Fibroblast of upper back skin (primary cell): ENCODE measurements around the gene COL17A1.

Experiments
- DNase-seq: peaks from one replicate; pipeline ENCODE4 v3.0.0-alpha.2; 2013

The COL17A1 gene

DNA sequence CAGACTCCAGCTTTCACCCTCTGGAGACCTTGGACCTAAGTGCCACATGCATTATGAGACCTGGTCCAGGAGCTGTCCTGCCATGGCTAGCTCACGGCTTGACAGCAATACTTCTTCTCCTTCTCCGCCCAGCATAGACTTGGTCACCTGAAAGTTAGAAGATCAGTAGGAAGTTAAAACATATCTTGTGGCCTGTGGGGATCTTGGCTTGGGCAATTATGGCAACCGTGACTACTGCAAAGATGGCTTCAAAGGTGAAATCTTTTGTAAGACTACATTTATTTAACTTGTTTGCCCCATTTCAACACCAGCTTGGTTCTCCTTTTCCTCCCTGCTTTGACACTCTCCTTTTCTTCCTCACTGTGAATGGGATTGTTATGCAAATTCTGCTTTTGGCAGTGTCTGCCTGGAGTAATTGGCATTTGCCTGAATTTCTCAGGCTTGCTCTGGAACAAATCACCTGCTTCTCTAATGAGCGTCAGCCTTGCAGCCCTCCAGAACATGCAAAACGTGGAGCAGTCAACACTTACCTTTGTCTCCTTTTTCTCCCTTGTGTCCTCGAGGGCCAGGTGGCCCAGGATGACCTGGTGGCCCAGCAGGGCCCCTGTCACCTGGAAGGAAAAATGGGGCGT is 53.4 kb downstream of the COL17A1 start:
- DNase-seq: no peak

DNA sequence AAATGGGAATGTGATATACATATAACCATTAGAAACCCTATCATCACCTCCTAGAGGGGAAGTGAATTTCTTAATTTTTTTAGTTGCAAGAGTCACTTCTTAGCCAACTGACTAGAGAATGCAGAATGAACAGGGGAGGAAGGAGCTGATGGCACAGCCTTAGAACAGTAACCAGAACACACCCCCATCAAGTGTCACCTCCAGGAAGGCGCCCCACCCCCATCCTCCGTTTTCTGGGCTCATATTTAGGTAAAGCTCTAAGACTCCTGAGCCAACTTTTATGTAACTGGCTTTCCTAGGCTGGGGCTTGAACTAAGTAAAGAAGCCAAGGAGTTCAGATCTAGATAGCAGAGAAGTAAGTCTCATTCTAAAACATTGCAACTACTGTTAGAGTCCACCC is 54.0 kb downstream of the COL17A1 start:
- no peak for DNase-seq

DNA sequence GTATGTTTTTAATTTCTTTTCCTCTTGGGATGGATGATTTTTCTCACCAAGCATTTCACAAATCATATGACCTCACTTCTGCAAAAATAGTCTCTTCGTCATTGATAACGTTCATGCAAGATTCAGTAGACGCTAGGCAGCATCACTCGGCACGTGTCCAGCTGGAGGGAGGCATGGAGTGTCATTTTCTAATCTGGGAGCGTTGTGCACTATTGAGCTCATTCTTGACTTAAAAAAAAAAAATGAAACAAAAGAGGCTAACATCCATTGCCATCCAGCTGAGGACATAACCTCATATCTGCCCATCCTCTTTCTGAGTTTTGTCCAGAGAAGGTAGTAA is 56.2 kb downstream of the COL17A1 start:
- peak; percentile 46 for DNase-seq

DNA sequence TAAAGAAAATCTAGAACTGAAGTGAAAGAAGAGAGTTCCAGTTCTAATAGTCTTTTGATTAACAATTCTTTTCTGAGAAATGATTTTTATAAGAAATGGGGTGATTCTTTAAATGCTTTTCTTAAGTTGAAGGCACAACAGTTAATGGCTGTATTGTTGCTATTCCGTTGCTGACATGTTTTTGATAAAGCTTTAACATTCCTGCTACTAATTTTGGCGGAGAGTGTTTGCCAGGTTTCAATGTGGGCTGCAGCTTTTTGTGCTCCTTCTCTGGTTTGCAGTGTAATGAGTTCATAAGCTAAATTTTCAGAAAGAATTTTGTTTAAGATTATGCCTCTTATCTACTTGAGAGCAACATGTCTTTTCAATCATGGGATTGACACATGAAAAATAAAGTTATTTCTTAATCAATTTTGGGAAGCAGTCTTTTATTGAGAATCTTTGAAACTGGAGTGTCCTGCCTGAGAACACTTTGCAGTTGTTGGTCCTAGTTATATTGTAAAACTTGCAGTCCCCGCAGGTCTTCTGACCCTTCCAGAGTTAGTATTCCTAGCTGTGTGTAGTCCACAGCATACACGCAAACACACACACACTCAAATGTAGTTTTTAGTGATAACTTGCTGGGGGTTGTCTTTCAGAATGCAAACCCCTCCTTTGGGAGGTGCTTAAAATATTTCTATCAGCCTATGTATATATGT is 56.7 kb downstream of the COL17A1 start:
- no peak for DNase-seq

DNA sequence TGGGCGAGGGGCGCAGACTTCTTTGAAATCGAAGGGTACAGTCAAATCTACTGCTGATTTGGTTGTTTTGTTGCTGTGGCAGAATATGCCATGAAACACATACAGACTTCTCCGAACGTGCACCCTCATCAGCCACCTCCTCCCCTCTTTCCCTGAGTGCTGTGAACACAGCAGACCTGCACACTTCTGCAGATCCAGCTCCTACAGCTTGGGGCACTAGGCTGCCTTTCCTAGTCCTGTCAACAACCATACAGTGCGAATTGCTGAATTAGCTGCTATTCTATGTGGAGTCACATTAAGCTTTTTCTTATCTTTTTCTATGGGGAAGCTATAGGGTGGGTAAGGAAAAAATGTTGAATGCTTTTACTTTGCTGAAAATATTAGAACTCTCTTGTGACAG is 57.5 kb downstream of the COL17A1 start:
- DNase-seq: peak; percentile 12

DNA sequence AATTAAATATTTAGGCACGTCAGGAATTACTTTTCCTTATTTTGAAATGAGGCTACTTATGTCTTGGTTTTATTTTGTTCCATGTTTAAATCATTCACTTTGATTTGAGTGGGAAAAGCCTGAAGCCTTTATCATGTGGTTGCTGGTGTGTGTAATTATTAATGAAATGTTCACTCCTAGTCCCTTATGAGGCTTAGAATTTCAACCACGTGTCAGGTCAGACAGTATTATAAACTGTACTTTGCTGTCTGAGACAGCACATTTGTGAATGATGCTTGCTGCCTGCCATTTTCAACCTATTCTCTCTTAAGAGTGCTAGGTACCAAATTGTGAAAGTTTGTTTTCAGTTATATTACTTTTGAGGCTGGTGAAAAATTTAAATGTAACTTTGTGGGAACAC is 58.9 kb downstream of the COL17A1 start:
- no peak for DNase-seq

DNA sequence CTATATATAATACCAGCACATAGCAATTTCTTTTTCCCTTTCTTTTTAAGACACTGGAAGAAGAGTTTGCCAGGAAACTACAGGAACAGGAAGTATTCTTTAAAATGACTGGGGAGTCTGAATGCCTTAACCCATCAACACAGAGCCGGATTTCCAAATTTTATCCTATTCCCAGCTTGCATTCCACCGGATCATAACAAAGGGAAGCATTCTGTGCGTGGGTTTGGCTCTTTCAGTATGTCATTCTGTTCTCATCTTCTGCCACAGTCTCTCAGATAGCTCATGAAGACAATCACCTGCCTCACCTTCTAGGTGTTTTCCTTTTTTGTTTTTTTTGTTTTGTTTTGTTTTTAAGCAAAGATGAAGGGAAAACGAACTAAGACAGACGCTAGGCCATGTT is 60.2 kb downstream of the COL17A1 start:
- no peak for DNase-seq

DNA sequence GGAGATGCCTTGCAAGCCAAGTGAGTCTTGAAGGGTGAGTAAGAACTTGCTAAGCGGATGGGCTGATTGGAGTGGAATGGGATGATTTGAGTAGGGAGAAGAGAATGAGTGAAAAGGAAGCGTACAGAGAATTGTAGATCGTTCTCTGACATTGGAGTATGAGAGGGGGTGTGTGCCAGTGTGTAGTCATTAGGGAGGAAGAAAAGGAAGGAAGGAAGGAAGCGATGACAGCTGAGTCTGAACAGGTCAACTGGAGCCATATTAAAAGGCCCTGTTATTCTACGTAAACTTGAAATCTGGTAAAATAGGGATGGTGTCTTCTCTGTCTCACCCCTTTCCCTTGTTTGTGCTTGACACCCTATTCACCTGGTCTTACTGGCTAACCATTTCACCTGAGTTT is 63.7 kb downstream of the COL17A1 start:
- no peak for DNase-seq

DNA sequence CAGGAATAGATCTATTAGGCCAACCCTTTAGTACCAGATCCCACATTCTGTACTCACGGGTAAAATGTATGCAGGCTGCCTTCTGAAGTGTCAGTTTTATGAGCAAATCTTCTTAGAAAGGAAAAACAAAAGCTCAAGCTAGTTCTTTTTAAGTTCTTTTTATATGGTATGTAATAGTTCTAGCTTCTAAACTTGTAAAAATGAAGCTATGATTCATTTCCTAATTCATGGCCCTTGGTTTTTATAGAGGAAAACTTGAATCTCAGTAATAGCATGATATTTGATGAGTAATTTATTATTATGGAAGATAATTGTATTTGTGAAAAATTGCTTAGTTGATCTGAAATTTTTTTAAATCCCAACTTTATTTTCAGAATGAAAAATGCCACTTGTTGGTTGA is 64.4 kb downstream of the COL17A1 start:
- no peak for DNase-seq

DNA sequence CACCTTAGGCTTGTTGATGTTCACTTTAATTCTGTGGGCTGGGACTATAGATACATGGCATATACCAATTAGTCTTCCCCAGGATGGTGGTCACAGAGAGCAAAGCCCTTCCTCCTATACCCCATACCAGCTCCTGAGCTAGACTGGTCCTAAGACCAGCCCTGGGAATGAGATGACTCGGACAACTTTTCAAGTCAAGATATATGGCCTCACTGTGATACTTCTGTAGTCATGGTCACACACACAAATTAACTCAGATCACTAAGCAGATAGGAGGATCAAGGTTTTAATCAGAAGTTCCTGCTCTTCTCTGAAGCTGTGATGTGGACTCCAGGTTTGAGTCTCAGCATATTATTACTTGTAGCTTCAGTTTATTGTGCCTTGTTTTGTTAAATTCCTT is 65.7 kb downstream of the COL17A1 start:
- no peak for DNase-seq

DNA sequence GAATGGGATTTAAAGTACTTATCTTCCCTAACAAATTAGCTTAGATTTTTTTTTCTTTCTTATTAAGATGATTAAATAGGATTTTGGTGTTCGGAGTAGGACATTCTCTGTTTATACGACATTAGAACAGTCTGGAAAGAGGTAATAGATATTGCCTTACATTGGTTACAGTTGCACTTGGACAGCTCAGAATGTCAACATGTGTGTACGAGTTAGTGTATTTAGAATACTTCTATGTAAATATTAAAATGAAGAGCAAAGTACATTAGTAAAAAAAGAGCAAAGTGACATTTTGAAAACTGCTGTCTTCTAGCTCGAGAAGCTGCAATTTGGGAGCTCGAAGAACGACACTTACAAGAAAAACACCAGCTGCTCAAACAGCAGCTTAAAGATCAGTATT is 67.2 kb downstream of the COL17A1 start:
- DNase-seq: no peak

DNA sequence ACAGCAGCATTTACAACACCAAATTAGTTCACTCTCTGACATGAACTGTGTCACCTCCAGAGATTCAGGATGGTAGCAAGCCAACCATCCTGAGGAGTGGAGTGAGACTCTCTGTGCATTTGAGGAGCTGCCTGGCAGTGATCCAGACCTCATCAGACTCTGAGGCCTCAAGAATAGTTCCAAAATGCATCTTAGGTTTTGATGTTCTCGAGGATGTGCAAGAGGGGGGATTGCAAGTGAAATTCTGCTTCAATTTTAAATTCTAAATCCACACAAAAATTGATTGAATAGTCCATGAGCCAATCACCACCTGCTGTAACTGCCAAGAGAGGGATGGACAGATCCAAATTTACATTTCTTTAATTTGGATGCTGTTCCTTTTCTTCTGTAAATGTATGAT is 69.0 kb downstream of the COL17A1 start:
- DNase-seq: peak; percentile 1

DNA sequence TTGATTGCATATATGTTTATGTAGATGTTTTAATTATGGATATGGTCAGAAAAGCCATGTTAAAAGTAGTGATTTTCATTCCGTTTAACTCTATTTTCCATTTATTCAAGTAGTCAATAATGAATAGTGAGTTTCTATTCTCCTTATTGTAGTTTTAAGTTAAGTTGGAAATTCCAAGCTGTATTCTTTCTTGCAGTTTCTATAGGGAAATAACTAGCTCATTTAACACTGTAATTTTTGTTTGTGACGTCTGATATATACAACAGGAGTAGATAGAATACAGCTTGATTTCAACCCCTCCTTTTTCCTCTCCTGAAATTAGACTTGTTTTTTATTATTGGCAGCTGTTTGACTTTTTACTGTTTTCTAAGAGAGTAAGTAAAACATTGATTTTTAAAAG is 71.5 kb downstream of the COL17A1 start:
- no peak for DNase-seq

DNA sequence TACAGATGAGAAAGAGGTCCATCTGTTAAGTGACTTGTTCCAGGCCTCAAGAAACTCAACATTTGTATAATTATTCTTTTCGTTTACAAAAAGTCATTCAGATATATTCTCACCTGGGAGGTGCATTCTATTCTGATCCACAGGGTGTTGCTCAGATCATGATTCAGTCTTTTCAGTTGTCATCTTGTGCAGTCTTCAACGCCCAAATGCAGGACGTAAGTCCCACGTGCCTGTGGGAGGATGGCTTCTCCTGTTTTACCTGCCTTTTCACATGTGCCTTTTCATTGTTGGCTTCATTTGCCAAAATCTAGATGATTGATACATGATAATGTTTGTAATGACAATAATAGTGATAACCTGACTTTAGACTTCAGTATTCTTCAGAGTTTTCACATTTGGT is 72.2 kb downstream of the COL17A1 start:
- no peak for DNase-seq

DNA sequence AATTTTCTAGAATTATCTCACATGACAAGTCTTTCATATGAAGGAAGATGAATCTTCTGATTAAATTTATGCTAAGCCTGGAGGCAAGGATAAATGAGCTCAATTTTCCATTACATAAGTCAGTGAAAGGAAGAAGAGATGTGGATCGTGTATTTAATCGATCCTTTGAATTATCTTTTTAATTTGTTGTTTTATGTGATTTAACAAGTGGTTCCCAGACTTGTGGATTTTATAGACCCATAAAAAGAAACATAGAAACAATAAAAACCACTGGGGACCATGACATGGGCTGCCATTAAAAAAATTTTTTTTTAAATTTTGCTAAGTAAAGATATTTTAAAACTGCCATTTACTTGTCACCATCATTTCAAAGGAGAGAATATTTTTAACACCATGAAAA is 73.8 kb downstream of the COL17A1 start:
- no peak for DNase-seq

DNA sequence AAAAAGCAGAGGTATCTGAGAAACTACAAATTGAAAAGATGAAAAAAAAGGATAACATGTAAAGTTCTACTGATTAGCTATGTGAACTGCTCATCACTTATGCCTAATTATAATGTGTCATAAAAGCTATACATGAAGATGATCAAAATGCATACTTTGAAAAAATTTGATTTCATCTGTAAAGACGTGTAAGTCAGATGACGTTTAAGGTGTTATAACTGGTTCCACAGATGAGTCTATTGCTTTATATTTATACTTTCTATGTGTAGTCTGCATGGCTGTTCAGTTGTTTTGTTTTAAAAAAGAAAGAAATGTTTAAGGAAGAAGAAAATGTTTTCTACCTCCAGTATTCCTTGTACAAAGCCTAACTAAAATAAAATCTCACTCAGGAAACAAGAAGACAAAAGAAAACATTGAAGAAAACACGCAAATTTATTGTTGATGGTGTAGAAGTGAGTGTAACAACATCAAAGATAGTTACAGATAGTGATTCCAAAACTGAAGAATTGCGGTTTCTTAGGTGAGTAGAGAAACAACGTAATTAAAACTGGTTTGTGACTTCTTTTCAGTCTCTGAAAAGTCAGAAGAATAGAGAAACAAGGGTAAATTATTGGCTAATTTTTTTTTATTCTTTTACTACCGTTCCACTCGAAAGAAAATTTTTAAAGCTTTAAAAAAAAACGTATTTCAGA is 80.4 kb downstream of the COL17A1 start:
- DNase-seq: no peak

DNA sequence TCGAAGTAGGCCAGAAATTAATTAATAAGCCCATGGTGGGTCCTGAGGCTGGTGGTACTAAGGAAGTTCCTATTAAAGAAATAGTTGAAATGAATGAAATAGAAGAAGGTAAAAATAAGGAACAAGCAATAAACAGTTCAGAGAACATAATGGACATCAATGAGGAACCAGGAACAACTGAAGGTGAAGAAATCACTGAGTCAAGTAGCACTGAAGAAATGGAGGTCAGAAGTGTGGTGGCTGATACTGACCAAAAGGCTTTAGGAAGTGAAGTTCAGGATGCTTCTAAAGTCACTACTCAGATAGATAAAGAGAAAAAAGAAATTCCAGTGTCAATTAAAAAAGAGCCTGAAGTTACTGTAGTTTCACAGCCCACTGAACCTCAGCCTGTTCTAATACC is 82.8 kb downstream of the COL17A1 start:
- no peak for DNase-seq

DNA sequence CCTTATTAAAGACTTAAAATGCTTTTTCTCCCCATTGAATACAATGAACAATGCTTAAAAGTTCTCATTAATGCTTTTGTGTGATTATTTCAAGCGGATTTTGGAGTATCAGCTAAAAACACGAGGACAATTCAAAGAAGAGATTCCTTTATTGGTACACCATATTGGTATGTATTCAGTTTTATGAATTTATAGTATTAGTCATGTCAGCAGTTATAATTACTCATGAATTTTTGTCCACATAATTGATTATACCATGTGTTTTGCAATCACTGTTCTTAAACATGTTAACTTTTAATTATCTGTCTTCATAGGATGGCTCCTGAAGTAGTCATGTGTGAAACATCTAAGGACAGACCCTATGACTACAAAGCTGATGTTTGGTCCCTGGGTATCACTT is 86.9 kb downstream of the COL17A1 start:
- DNase-seq: no peak

DNA sequence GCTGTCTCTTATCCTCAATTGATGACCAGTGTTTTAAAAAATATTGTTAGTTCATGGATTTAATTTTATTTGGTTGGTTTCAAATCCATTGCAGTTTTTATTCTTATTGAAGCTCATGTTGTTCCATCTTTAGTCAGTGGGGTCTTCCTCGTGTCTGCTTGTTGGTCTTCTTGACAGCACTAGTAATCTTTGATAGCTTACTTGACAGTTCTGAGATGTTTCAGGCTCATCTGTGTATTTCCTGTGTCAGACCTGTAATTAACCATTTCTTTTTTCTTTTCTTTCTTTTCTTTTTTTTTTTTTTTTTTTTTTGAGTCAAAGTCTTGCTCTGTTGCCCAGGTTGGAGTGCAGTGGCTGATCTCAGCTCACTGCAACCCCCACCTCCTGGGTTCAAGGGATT is 90.5 kb downstream of the COL17A1 start:
- no peak for DNase-seq

DNA sequence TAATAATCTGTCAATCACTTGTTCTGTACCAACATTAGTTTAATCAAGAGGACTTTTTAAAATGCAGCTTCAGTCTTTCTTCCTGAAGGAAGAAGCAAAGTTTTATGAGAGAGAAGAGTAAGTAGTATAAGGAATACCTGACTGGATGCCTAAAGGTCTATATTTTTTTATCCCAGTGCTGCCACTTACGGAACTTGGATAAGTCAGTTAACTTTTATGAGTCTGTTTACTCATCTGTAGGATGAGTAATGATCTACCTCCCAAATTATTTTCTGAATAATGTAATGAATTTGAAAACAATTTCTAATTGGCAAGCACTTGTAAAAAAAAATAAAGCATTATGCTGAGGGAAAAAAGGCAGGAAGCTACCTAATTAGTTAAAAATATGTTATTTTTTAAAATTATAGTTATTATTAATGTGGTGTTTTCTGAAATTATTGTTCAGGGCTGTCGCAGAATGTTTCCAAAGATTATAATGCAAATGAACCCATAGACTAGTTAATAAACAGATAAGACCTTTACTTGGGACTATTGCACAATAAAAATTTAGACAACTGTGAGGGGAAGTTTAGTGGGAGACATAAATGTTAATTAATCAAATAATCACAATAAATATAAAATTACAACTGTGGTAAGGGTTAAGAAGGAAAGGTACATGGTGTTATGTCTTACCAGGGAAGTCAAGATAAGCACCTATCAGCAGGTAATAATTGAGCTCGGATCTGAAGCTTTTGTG is 94.1 kb downstream of the COL17A1 start:
- DNase-seq: no peak

DNA sequence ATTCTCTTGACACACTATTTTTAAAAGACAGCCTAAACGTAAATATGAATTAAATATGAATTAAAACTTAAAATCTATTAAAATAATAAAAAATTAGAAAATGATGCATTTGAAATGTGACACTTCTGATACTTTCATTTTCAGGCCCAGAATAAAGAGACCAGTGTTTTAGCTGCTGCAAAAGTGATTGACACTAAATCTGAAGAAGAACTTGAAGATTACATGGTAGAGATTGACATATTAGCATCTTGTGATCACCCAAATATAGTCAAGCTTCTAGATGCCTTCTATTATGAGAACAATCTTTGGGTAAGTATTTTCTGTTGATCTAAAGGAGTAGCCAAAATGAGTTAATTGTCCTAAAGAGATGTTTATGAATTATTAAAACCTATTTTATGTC is 95.1 kb downstream of the COL17A1 start:
- DNase-seq: no peak

DNA sequence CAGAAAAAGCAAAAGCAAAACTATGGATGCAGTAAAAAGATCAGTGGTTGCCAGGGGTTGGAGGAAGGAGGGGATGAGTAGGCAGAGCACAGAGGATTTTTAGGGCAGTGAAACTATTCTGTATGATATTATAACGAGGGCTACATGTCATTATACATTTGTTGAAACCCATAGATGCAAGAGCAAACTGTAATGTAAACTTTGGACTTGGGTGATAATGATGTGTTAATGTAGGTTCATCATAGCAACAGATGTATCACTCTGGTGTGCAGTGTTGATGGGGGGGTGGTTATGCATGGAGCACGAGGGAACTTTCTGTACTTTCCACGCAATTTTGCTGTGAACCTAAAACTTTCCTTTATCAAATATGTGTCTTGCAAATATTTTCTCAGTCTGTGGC is 95.6 kb downstream of the COL17A1 start:
- no peak for DNase-seq

DNA sequence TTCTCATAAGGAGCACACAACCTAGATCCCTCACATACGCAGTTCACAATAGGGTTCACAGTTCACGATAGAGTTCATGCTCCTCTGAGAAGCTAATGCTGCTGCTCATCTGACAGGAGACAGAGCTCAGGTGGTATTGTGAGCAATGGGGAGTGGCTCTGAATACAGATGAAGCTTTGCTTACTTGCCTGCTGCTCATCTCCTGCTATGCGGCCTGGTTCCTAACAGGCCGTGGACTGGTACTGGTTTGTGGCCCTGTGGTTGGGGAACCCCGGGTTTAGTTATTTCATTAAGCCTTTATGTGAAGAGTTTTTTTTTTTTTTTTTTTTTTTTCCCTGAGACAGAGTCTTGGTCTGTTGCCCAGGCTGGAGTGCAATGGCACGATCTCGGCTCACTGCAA is 99.3 kb downstream of the COL17A1 start:
- DNase-seq: no peak

DNA sequence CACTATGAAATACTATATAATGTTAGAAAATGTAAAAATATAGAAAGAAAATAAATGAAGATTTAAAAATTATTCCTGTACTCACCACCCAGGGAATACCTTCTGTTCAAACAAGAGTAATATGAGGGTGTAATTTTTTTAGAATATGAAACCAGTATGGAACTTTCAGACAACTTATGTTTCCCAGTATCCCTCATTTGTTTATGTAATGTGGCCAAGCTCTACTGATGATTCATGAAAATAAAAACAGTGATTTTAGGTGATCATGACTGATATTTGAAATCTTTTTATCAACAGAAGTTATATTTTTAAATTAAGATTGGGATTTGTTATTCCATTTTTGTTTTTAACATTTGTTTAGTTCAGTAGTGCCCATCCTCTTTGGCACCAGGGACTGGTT is 100.0 kb downstream of the COL17A1 start:
- no peak for DNase-seq
